ENCODE measurements around the gene BAD. TPM values are rescaled to one million over a fixed set of nuclear protein-coding genes. Genes with fewer than 3 reads are reported as not detected.

The BAD gene
- total RNA-seq, 1 experiment from 2014 or later: 23.3 TPM

- Histone ChIP-seq H2BK20ac (ENCODE audit: low read depth, low read length, poor library complexity, severe bottlenecking) (no peak overlapping the region), H2AFZ (ENCODE audit: low read length) (no peak overlapping the region), H3K23me2 (ENCODE audit: insufficient read length, low read depth, low read length, poor library complexity, severe bottlenecking) (peaks cover 5% of the 10 kb centered on the region), H3T11ph (ENCODE audit: low read length) (no peak overlapping the region), H3K79me1 (ENCODE audit: insufficient read depth, low read depth, low read length, poor library complexity, severe bottlenecking) (no peaks in the 10 kb centered on the region), H3K9me3 (ENCODE audit: control insufficient read depth, low read depth, low read length) (no peaks in the 10 kb centered on the region), H2BK5ac (ENCODE audit: insufficient read length, low read length) (no peak overlapping the region), H3K4ac (ENCODE audit: low read depth, low read length) (no peak overlapping the region), H4K91ac (ENCODE audit: insufficient read length, low read depth, low read length) (no peak overlapping the region), H3K27ac (ENCODE audit: insufficient read length, low read depth, low read length) (no peak overlapping the region), H3K79me2 (ENCODE audit: insufficient read depth, low read length) (no peaks in the 10 kb centered on the region), H3K4me1 (ENCODE audit: insufficient read depth, low read length) (no peaks in the 10 kb centered on the region), H2AK5ac (ENCODE audit: insufficient read length, low read length) (no peak overlapping the region), H2BK15ac (ENCODE audit: low read depth, low read length) (no peak overlapping the region), H3K14ac (ENCODE audit: insufficient read depth, low read length) (no peak overlapping the region), H2BK12ac (ENCODE audit: insufficient read length, low read depth, low read length) (no peak overlapping the region), H3K27me3 (ENCODE audit: insufficient read depth, low read length) (no peaks in the 10 kb centered on the region), H2BK120ac (ENCODE audit: low read depth, low read length, poor library complexity, severe bottlenecking) (no peak overlapping the region), H3K23ac (ENCODE audit: insufficient read length, low read depth, low read length) (no peak overlapping the region), H4K5ac (ENCODE audit: insufficient read length, low read depth, low read length) (no peak overlapping the region), H4K8ac (replicated peaks; ENCODE audit: insufficient read length, low read depth, low read length) (no peak overlapping the region), H3K18ac (ENCODE audit: insufficient read length, low read depth, low read length) (no peak overlapping the region), H3K56ac (ENCODE audit: insufficient read length, low read depth, low read length) (no peak overlapping the region), H3K4me2 (ENCODE audit: insufficient read depth, insufficient read length, low read length) (no peak overlapping the region), H4K20me1 (ENCODE audit: control insufficient read depth, insufficient read depth, insufficient read length) (no peaks in the 10 kb centered on the region), H3K9ac (ENCODE audit: extremely low read depth, insufficient read length, low read length) (no peak overlapping the region)
- no CpG with 5 or more reads among the region's 14 CpGs for WGBS (ENCODE audit: extremely low coverage, insufficient read length, low lambda C conversion rate)
- Mint-ChIP-seq H3K4me3 (no peak overlapping the region), H3K9me3 (no peaks in the 10 kb centered on the region), H3K36me3 (ENCODE audit: insufficient read depth in 1 of 3, low read depth in 3 of 3) (peaks cover 0 to 34% (median 14%) of the 10 kb centered on the region in 3 experiments; a peak in 5 of 7 replicates), H3K4me1 (peaks cover 8 to 11% of the 10 kb centered on the region in 2 experiments), H3K27me3 (ENCODE audit: low read depth) (no peaks in the 10 kb centered on the region; the same call in 1 of the 2 replicates), H3K27ac (no peak overlapping the region)
- TF ChIP-seq, protein P1, sequence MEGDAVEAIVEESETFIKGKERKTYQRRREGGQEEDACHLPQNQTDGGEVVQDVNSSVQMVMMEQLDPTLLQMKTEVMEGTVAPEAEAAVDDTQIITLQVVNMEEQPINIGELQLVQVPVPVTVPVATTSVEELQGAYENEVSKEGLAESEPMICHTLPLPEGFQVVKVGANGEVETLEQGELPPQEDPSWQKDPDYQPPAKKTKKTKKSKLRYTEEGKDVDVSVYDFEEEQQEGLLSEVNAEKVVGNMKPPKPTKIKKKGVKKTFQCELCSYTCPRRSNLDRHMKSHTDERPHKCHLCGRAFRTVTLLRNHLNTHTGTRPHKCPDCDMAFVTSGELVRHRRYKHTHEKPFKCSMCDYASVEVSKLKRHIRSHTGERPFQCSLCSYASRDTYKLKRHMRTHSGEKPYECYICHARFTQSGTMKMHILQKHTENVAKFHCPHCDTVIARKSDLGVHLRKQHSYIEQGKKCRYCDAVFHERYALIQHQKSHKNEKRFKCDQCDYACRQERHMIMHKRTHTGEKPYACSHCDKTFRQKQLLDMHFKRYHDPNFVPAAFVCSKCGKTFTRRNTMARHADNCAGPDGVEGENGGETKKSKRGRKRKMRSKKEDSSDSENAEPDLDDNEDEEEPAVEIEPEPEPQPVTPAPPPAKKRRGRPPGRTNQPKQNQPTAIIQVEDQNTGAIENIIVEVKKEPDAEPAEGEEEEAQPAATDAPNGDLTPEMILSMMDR (conservative IDR thresholded peaks at IDR 0.05): no peak
- DNase-seq: no peak
Measured at GRCh38 chr11:64220798-64221197, 63.7 kb downstream of the BAD start.
